AG09319 (cell line): Measurements from ENCODE around the gene GDAP1L1.

Experiments used
- DNase-seq: peaks from one replicate; pipeline ENCODE4 v3.0.0-alpha.2; 2010; ENCODE audit warnings: low read depth; ENCODE audit errors: extremely low read depth
- TF ChIP-seq, protein P1 (sequence below): IDR thresholded peaks from 2 replicates; pipeline ENCODE4 v1.5.1; 2011; ENCODE audit warnings: low read depth, mild to moderate bottlenecking, inconsistent platforms, low read length, moderate library complexity

Gene GDAP1L1

DNA sequence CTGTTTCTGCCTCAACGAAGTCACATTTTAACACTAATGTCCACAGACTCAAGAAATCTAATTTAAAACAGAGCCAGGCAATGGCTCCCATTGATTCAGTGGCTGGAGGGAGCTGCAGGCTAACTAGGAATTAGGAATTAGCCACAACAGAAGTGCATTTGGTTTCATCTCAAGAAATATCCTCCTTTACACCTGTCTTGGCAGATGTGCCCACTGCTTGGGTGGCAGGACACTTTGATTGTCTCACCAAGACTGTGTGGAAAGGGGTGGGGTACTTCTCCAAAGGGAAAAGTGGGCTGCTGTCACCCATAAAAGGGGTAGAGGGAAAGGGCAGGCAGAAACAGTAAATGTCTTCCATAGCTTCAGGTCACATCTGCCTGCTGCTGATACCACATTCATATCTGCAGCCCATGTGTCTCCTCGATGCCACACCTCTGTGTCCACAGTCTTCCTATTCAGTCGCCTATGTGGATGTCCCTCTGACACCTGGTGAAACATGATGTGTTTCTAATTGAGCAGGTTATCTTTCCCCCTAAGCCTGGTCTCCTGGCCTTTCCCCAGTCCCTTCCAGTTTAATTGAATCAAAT is 25.6 kb upstream of the GDAP1L1 start:
- TF ChIP-seq, protein P1, sequence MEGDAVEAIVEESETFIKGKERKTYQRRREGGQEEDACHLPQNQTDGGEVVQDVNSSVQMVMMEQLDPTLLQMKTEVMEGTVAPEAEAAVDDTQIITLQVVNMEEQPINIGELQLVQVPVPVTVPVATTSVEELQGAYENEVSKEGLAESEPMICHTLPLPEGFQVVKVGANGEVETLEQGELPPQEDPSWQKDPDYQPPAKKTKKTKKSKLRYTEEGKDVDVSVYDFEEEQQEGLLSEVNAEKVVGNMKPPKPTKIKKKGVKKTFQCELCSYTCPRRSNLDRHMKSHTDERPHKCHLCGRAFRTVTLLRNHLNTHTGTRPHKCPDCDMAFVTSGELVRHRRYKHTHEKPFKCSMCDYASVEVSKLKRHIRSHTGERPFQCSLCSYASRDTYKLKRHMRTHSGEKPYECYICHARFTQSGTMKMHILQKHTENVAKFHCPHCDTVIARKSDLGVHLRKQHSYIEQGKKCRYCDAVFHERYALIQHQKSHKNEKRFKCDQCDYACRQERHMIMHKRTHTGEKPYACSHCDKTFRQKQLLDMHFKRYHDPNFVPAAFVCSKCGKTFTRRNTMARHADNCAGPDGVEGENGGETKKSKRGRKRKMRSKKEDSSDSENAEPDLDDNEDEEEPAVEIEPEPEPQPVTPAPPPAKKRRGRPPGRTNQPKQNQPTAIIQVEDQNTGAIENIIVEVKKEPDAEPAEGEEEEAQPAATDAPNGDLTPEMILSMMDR: no peak
- no peak for DNase-seq

DNA sequence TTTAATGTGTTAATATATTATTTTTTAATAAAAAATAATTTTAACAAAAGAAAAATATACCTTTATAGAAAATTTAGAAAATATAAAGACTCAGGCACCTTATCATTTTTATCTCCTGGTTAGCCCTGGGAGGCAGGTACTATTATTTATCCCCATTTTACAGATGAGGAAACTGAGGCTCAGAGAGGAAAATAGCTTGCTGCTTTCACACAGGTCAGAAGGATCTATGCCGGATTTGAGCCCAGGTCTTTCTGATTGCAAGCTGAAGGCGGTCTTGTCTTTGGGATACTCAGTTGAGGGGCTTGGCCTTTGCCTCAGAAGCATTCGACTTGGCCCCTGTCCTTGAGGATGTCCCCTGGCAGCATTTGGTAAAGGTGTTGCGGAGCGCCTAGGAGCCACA is 25.1 kb upstream of the GDAP1L1 start:
- TF ChIP-seq, protein P1: no peak
- no peak for DNase-seq

DNA sequence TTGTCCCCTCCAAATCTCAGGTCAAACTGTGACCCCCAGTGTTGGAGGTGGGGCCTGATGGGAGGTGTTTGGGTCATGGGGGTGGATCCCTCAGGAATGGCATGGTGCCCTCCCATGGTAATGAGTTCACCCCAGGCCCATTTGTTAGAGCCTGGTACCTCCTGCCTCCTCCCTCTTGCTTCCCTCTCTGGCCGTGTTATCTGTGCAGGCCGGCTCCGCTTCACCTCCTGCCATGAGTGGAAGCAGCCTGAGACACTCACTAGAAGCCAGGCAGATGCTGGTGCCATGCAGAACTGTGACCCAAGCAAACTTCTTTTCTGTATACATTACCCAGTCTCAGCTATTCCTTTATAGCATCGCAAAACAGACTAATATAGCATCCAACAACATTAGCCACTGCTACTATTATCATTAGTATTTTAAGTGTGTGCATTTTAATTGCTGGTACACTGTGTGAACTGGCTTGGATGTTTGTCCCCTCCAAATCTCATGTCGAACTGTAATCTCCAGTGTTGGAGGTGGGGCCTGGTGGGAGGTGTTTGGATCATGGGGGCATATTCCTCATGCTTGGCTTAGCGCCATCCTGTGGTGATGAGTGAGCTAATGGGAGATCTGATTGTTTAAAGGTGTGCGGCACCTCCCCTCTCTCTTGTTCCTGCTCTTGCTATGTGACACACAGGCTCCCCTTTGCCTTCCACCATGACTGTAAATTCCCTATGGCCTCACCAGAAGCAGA is 24.3 kb upstream of the GDAP1L1 start:
- DNase-seq: no peak
- TF ChIP-seq, protein P1: no peak

GRCh38 chr20:44223721-44224120 is 23.4 kb upstream of the GDAP1L1 start:
- TF ChIP-seq, protein P1: no peak
- DNase-seq: no peak

- TF ChIP-seq, protein P1: no peak
- no peak for DNase-seq
Measured at GRCh38 chr20:44224637-44225036, 22.5 kb upstream of the GDAP1L1 start.

- TF ChIP-seq, protein P1: no peak
Measured at GRCh38 chr20:44228465-44229258, 18.4 kb upstream of the GDAP1L1 start.

DNA sequence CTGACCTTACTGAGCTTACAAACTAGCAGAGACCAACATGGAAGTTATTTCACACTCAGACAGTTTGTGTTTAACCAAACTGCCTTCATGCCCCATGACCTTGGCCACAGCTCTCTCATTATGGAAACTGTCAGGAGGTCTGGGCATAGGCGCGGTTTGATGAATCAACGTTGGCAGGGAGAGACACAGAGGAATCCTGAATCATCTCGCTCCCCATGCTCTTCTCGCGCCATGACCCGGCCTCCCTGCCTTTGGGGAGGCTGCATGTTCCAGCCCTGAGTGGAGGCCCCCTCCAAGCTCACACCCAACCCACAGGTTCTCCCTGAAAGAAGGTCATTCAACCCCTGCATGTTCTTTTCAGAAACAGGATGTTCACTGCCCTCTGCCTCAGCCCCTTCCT is 15.9 kb upstream of the GDAP1L1 start:
- DNase-seq: no peak
- TF ChIP-seq, protein P1: no peak

More at GRCh38 chr20:44228465-44229258, 18.4 kb upstream of the GDAP1L1 start:
- no peak for DNase-seq
